Activated CD4-positive, alpha-beta T cell treated with anti-CD3 and anti-CD28 coated beads, Interleukin-2, Interleukin-4, amounts not matched to agents 100 ng/mL and 50 ng/mL, durations not matched to agents 16 hours and 8 hours (primary cell): Measurements from ENCODE around the gene SH3PXD2A.
"Not testable (repeated sequence)": the region's sequence is repeated elsewhere in the genome, so short reads cannot be mapped to it uniquely, and the experiment has no call there.

ENCODE experiments used
- DNase-seq: peaks from one replicate; pipeline ENCODE4 v3.0.0-alpha.2; 2020; ENCODE audit warnings: low spot score

Gene SH3PXD2A

GRCh38 chr10:103646304-103646703, 209.1 kb downstream of the SH3PXD2A start:
- no peak for DNase-seq

- no peak for DNase-seq
These were observed 210.0 kb downstream of the SH3PXD2A start for GRCh38 chr10:103645141-103646054.

GRCh38 chr10:103643381-103643780, 212.0 kb downstream of the SH3PXD2A start:
- no peak for DNase-seq

GRCh38 chr10:103641326-103641725, 214.1 kb downstream of the SH3PXD2A start:
- no peak for DNase-seq

- DNase-seq: no peak
These were observed 214.8 kb downstream of the SH3PXD2A start for GRCh38 chr10:103640436-103641181.

- no peak for DNase-seq
These were observed 216.4 kb downstream of the SH3PXD2A start for GRCh38 chr10:103638948-103639347.

GRCh38 chr10:103637927-103638557, 217.3 kb downstream of the SH3PXD2A start:
- no peak for DNase-seq

- no peak for DNase-seq
These were observed 218.4 kb downstream of the SH3PXD2A start for GRCh38 chr10:103637011-103637410.

- DNase-seq: no peak
These were observed 218.9 kb downstream of the SH3PXD2A start for GRCh38 chr10:103636492-103636891.

- no peak for DNase-seq
These were observed 219.8 kb downstream of the SH3PXD2A start for GRCh38 chr10:103635580-103635979.

GRCh38 chr10:103633846-103634245, 221.5 kb downstream of the SH3PXD2A start:
- DNase-seq: no peak

GRCh38 chr10:103632871-103633270, 222.5 kb downstream of the SH3PXD2A start:
- not testable (repeated sequence) for DNase-seq

- DNase-seq: no peak
These were observed 223.1 kb downstream of the SH3PXD2A start for GRCh38 chr10:103632247-103632642.

- no peak for DNase-seq
These were observed 225.2 kb downstream of the SH3PXD2A start for GRCh38 chr10:103630156-103630555.

- no peak for DNase-seq
These were observed 225.8 kb downstream of the SH3PXD2A start for GRCh38 chr10:103629581-103629980.

- DNase-seq: no peak
These were observed 227.5 kb downstream of the SH3PXD2A start for GRCh38 chr10:103627893-103628292.

- DNase-seq: no peak
These were observed 228.1 kb downstream of the SH3PXD2A start for GRCh38 chr10:103627111-103627892.

- no peak for DNase-seq
These were observed 229.2 kb downstream of the SH3PXD2A start for GRCh38 chr10:103626178-103626577.

GRCh38 chr10:103622935-103623574, 232.3 kb downstream of the SH3PXD2A start:
- DNase-seq: no peak

- no peak for DNase-seq
These were observed 233.1 kb downstream of the SH3PXD2A start for GRCh38 chr10:103622286-103622685.

- no peak for DNase-seq
These were observed 233.6 kb downstream of the SH3PXD2A start for GRCh38 chr10:103621783-103622125.
